ENCODE results near the gene P2RX4.

DNA sequence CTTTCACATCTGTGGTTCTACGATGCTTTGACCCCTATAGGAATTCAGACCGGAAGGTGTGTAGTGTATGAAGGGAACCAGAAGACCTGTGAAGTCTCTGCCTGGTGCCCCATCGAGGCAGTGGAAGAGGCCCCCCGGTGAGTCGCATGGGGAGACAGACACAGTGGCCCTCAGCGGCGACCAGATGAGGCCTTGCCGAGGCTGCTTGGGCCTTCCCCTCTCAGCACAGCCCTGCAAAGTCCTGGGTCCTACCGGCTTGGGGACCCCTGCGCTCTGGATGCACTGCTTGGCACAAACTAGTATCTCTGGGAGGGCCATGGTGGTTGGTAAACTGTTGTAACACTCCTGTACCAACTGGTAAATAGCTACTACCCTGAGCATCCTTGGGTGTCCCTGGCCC is 47.5 kb upstream of the P2RX4 start:
- TF ChIP-seq, protein P1, sequence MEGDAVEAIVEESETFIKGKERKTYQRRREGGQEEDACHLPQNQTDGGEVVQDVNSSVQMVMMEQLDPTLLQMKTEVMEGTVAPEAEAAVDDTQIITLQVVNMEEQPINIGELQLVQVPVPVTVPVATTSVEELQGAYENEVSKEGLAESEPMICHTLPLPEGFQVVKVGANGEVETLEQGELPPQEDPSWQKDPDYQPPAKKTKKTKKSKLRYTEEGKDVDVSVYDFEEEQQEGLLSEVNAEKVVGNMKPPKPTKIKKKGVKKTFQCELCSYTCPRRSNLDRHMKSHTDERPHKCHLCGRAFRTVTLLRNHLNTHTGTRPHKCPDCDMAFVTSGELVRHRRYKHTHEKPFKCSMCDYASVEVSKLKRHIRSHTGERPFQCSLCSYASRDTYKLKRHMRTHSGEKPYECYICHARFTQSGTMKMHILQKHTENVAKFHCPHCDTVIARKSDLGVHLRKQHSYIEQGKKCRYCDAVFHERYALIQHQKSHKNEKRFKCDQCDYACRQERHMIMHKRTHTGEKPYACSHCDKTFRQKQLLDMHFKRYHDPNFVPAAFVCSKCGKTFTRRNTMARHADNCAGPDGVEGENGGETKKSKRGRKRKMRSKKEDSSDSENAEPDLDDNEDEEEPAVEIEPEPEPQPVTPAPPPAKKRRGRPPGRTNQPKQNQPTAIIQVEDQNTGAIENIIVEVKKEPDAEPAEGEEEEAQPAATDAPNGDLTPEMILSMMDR (IDR thresholded peaks at IDR 0.05), result no peak
- TF ChIP-seq POLR2A (IDR thresholded peaks at IDR 0.05), result no peak
